HG03103 (cell line): ENCODE results near the gene NOCT.
"Not testable (repeated sequence)": the region's sequence is repeated elsewhere in the genome, so short reads cannot be mapped to it uniquely, and the experiment has no call there.

Source experiments
- ATAC-seq: cut with Tn5 transposase; IDR thresholded peaks from one replicate; pipeline ENCODE4 v1.9.1; 2021; ENCODE audit warnings: low read depth; ENCODE audit not compliant: unreplicated experiment

The NOCT gene, protein sequence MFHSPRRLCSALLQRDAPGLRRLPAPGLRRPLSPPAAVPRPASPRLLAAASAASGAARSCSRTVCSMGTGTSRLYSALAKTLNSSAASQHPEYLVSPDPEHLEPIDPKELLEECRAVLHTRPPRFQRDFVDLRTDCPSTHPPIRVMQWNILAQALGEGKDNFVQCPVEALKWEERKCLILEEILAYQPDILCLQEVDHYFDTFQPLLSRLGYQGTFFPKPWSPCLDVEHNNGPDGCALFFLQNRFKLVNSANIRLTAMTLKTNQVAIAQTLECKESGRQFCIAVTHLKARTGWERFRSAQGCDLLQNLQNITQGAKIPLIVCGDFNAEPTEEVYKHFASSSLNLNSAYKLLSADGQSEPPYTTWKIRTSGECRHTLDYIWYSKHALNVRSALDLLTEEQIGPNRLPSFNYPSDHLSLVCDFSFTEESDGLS

DNA sequence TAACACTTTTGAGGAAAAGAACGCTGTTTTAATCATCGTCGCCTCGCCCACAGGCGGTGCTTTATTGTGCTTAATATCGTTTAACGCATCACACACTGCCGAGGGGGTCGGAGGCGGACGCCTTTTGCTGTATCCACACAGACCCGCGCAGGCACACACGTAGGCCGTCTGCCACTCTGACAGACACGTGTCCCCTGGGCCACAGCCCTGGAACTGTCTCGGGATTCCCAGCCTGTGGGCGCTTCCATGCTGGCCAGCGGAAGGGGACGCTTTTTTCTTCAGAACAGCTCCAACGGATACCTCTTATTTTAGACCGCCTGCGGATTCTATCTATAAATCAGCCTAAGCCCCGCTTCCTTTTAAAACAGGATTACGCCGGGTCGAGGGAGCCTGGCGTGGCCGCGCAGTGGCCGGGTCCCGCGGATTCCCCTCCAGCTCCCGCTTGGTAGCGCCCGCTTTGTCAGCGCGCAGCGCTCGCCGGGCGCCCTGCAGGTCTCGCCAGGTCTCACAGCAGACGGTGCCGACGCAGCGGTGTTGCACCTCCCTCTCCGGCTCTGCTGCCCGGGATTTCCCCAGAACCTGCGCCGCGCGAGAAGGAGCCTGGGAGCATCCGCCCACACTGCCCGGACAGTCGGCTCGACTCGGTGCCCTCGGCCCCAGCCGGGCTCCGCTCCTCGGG, at the start of gene NOCT:
TSS of gene NOCT (plus strand) at position 513 of the 679 bp plus-strand sequence. CDS start 201 bp downstream, outside the sequence.
- peak; percentile 91 for ATAC-seq

DNA sequence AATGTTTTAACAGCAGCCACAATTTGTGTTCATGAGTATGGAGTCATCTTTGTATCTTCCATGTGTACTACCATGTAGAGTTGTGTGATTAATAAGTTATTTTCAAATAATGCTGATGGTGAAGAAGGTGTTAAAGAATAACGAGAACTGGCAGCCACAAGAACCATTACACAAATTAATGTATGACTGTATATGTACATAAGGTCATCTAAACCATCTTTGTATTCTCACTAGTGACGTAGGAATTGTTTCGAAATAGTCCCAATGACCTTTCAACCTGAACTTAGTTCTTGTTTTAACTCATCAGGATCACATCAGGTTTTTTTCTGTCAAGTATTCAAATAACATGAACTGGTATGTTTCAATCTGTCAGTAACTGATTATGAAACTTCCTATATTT, 48.3 kb upstream of the NOCT start:
- peak; percentile 94 for ATAC-seq

DNA sequence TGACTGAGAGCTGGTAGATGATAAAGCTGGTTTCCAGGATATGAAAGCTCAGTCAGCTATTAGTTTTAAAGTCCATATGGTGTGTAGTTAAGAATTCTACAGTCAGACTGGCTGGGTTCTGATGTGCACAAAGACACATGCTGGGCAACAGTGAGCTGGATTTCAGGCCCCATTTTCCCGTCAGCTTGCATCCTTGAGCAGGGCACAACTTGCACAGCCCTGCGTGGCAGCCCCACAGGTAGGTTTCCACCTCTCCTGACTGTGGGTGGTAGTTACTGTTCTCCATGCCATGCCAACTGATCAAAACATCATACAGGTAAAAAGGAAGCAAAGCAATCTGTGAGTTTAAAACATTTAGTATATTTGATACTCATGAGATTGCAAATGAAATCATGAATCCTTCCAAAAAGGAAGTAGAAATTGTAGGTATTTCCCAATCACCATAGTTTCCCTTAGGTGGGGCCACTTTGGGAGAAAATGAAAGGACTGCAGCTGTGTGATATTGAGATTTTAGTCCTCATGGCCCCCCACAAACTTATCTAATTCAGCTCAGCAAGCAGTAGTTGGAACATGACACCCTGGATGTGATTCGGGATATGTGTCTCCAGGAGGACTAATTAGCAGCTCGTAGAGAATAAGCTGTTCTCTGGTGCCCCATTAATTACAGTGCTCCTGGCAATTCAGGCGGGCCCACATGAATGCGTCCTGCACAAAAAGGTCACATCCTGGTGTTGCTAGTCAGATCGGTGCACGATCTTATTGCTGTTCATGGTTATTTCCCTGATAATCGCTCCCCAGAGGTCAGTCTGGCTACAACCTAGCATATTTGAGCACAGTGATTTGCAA, 42.4 kb upstream of the NOCT start:
- no peak for ATAC-seq

DNA sequence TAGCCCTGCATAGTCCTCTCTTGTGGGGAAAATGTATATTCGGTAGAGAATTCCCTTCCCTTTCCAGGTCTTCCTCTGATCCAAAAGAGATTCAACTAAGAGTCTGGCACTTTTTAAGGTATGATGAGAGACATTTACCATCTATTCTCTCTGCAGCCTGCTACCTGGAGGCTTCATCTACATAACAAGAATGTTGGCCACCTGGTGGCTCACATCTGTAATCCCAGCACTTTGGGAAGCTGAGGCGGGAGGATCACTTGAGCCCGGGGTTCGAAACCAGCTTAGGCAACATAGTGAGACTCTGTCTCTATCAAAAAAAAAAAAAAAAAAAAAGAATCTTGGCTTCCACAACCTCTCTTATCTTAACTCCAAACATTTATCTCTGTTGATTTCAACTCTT, 40.4 kb upstream of the NOCT start:
- ATAC-seq, result no peak

DNA sequence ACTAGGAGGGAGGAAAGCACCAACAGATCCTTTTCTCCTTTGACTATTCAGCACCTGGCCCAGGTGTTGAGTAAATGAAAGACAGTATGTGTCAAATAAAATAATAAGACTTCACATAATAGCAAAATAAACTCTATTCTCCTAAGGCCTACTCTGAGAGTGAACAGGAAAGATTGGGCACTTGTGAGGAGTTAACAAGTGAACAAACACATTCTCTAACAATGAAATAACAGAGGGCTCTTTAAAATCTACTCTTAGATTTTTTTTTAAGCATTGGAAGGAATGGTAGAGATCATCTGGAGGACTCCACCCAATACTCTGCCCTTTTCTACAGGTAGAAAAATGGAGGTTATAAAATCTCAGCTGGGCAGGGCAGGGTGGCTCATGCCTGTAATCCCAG, 39.1 kb upstream of the NOCT start:
- no peak for ATAC-seq

DNA sequence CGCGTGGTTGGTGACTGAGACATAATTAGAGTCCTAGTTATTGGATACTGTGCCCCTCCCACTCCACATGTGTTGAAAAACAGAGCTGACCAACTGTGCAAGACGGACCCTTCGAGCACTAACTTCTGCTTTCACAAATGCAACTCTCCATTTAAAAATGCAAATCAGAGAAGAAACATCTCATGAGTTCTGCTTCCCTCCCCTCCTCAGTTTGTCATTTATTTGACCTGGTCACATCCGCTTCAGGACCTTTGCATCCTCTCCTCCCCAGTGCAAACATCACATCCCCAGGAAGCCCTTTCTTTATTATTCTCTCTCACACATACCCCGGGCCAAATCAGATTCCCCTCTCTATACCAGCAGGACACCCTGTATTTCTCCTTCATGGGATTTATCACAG, 38.1 kb upstream of the NOCT start:
- ATAC-seq, result peak; percentile 97

DNA sequence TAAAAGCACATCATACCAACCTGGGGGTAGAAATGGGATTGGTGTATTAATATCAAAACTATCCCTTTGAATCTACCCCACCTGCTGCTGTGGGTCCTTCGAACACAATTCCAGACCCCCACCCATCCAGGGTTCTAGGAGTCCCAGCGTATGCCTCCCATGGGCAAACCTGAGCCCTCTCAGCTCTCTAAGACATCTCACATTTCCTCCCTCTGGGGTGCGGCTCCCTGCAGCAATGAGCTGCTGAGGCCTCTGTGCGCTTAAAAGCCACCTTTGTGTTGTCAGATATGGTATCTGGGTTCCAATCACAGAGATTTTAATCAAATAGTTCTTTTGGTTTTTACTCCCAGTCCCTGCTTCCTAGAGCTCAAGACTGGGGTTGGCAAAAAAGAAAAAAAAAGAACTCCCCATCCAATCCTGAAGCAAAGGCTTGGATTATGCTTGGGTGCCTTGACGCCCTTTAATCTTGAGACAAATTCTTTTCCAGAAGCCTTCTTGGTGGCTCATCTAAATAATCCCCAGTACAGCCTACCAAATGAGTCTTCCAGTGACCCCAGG, 37.5 kb upstream of the NOCT start:
- no peak for ATAC-seq

DNA sequence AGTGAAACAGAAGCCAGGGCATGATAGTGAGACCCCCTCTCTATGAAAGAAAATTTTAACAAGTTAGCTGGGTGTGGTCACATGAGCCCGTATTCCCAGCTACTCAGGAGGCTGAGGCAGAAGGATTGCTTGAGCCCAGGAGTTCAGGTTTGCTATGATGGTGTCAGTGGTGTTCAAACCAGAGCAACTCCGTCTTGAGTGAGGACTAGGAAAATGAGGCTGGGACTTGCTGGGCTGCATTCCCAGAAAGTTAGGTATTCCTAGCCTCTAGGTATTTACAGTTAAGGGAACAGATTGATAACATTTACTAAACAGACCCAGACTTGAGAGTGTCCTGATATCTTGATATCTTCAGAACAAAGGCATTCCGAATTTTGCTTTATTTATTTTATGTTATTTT, 37.0 kb upstream of the NOCT start:
- ATAC-seq, result no peak

DNA sequence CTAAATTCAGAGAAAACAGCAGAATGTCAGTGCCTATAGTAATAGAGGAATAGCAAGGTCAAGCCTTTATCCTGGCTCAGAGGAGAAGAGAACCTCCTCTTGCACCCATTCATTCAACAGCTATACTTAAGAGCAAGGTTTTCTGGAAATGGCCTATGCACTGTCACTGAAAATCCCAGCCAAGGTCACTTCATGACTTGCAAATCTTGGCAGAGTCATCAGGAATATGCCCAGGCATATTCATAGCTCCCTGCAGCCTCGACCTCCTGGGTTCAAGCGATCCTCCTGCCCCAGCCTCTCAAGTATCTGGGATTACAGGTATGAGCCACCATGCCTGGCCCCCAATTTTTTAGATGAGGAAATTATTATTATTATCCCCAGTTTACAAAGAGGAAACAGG, 35.8 kb upstream of the NOCT start:
- no peak for ATAC-seq

DNA sequence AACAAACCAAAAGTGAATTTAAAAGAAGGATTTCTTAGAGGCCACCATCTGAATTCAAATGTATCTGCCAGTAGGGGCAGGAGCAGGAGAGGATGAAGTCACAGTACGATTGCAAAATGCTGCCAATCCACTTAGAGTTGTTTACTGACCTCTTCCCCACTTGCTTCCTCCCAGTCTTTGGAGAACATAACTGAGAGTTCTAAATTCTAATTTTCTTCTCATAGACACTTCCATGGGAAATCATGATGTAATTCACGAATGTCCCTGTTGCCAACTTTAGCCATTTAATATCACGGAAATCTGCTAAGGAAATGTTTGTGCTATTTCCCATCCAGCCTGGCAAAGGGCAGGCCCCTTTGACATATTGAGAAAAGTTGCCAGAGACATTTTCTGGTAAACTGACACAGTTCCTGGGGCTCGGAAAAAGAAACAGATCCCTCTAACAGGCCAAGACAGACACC, 33.6 kb upstream of the NOCT start:
- ATAC-seq, result no peak

DNA sequence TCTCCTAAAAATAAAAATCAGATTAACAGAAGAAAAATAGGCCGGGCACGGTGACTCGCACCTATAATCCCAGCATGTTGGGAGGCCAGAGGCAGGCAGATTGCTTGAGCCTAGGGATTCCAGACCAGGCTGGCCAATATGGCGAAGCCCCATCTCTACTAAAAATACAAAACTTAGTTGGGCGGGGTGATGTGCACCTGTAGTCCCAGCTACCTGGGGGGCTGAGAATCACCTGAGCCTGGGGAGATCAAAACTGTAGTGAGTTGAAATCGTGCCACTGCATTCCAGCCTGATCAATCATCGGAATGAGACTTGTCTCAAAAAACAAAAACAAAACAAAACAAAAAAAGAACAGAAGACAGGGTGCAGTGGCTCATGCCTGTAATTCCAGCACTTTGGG, 32.8 kb upstream of the NOCT start:
- no peak for ATAC-seq

DNA sequence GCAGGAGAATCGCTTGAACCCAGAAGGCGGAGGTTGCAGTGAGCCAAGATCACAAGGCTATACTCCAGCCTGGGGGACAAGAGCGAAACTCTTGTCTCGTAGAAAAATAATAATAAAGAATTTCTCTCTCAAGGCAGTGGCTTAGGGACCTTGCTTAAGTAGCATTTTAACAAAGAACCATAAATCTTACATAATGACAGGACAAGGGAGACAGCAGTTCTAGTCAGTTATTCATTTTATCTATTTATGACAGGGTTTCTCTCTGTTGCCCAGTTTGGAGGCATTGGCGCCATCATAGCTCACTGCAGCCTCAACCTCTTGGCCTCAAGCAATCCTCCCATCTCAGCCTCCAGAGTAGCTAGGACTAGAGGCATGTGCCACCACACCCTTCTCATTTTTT, 31.9 kb upstream of the NOCT start:
- ATAC-seq, result no peak

DNA sequence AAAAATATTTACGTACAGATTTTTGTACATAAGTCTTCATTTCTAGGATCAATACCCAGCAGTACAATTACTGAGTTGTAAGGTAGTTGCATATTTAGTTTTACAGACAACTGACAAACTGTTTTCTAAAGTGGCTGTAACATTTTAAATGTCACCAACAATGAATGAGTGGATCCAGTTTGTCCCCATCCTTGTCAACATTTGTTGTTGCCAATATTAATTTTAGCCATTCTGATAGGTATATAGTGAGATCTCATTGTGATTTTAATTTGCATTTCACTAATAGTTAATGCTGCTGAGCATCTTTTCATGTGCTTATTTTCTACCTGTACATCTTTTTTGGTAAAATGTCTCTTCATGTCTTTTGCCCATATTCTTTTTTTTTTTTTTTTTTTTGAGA, 30.9 kb upstream of the NOCT start:
- ATAC-seq, result no peak

DNA sequence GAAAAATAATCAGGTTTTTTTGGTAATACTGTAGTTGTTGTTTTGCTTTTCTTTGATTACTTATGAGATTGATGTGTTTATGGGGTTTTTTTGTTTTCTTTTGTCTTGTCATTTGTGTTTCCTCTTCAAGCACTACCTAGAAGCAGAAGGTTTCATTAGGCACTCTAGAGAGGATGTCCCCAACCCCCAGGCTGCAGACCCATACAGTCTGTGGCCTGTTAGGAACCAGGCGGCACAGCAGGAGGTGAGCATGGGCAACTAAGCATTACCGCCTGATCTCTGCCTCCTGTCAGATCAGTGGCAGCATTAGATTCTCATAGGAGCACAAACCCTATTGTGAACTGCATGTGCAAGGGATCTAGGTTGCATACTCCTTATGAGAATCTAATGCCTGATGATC, 22.9 kb upstream of the NOCT start:
- ATAC-seq, result no peak

DNA sequence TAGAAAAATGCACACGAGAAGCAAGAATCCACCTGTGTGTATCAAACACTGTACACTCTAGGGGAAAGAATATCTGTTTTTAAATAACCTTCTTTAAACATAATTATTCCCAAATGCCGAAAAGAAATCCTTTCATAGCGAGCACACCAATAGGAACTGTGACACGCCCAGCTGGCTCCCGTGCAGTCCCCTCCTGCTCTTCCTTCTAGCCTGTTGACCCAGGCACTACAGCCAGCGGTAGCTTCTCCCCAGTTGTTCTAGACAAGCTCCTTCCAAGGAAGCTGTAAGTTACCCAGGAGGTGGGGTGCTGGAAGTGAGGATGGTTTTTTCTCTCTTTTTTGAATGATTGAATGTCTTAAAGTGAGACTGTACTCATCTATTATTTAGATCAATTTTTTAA, 19.5 kb upstream of the NOCT start:
- ATAC-seq, result no peak

DNA sequence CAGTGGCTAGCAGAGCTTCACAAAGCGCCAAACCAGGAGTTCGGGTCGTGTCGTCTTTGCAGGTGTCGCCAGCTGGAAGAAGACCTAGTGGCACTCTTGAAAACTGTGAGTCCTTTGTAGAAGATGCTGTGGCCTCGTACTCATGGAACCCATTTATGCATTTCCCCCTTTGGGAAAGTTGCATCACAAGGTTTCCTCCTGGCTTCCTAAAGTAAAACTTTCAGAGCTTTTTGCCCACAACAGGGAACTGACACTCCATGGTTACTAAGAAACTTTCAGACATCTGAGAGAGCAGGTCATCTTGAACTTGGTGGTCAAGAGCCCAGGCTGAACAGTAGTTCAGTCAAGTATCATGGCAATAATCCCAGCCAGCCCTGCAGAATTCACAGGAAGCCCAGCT, 15.9 kb upstream of the NOCT start:
- no peak for ATAC-seq

DNA sequence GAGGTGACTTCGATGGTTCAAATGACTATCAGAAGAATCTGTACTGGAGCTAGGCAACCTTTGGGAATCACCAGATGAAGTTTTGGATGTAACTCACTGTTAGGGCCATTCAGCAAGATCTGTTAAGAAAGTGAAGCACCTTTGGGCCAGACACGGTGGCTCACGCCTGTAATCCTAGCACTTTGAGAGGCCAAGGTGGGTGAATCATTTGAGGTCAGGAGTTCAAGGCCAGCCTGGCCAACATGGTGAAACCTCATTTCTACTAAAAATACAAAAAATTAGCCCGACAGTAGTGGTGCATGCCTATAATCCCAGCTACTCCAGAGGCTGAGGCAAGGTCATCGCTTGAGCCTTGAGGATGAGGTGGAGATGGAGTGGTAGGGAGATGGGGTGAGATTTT, 15.4 kb upstream of the NOCT start:
- ATAC-seq, result not testable (repeated sequence)

DNA sequence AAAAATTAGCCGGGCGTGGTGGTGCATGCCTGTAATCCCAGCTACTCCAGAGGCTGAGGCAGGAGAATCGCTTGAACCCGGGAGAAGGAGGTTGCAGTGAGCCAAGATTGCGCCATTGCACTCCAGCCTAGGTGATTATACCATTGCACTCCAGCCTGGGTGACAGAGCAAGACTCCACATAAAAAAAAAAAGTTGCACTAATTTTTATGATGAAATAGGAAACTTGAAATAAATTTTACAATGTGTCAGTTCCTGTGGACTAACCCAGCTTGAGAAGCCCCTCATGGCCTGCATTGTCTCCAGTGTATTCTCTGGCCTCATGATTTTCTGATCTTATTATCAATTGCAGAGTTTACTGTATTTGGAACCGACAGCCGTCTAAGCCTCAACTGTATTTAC, 14.2 kb upstream of the NOCT start:
- ATAC-seq, result not testable (repeated sequence)

DNA sequence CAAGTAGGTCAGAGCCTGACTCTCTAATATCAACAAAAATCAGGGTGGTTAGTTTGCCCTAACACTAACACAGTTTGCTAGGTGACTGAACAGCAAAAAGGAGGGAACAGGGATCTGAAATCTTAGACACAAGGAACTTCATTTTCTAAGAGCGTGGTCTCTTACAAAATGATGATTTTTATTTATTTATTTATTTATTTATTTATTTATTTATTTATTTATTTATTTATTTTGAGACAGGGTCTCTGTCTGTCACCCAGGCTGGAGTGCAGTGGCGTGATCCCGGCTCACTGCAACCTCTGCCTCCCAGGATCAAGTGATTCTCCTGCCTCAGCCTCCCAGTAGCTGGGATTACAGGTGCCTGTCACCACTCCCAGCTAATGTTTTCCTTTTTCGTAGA, 11.9 kb upstream of the NOCT start:
- not testable (repeated sequence) for ATAC-seq

DNA sequence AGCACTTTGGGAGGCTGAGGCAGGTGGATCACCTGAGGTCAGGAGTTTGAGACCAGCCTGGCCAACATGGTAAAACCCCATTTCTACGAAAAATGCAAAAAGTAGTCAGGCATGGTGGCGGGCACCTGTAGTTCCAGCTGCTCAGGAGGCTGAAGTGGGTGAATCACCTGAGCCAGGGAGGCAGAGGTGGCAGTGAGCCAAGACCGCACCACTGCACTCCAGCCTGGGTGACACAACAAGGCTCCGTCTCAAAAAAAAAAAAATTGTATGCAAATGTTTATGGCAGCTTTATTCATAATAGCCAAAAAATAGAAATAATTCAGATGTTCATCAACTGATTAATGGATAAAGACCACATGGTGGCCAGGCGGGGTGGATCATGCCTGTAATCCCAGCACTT, 9.8 kb upstream of the NOCT start:
- no peak for ATAC-seq

DNA sequence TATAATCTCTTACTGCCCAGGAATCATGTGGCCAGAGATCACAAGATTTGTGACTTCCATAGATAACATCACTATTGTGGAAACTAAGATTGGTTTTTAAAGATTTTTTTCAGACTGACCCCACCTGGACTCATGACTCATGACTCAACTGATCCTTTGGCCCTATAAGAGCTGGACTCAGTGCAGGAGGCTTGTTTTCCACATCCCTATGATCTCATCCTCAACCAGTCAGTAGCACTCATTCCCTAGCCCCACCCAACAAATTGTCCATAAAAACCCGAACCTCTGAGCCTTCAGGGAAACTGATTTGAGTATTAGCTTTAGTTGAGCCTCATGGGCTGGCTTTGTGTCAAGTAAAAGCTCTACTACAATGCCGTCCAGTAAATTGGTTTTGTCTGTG, 7.9 kb upstream of the NOCT start:
- no peak for ATAC-seq
